CD14-positive monocyte (primary cell): Measurements from ENCODE around the gene OPTC. TPM values are rescaled to one million over a fixed set of nuclear protein-coding genes. Genes with fewer than 3 reads are reported as not detected.
A peak's percentile ranks its signal among the peaks of the same experiment; 100 is the strongest.

Experiments
- DNase-seq, 3 donors: peaks; one replicate each; pipeline ENCODE4 v3.0.0-alpha.2; 2011 to 2022
- H2AFZ ChIP-seq: 2 replicates; pipeline ENCODE4 v1.6.0; 2012; ENCODE audit warnings: mild to moderate bottlenecking, low read depth, low read length, inconsistent platforms; ENCODE audit not compliant: insufficient read depth, poor library complexity, severe bottlenecking
- H3K27ac ChIP-seq, 2 donors: 1 replicate in 1 of 2; 2 replicates in 1 of 2; pipeline ENCODE4 v1.5.1; 2012 to 2013; ENCODE audit warnings: low read length in 2 of 2, control low read depth in 1 of 2, inconsistent platforms in 1 of 2, low read depth in 1 of 2, mild to moderate bottlenecking in 1 of 2
- H3K27me3 ChIP-seq, 2 donors: one replicate each; pipeline versions ENCODE4 v1.6.0 to v1.6.1; 2011 to 2013; ENCODE audit warnings: low read length in 2 of 2; ENCODE audit not compliant: control insufficient read depth in 2 of 2, insufficient read depth in 2 of 2
- H3K36me3 ChIP-seq, 2 donors: replicated peaks in 1 of 2; 1 replicate in 1 of 2; 2 replicates in 1 of 2; pipeline versions ENCODE4 v1.5.1 to v1.6.1; 2012 to 2013; ENCODE audit warnings: low read length in 2 of 2, control low read depth in 1 of 2, inconsistent platforms in 1 of 2, mild to moderate bottlenecking in 1 of 2; ENCODE audit not compliant: insufficient read depth in 2 of 2, control insufficient read depth in 1 of 2
- H3K4me1 ChIP-seq, 2 donors: 1 replicate in 1 of 2; 2 replicates in 1 of 2; pipeline versions ENCODE4 v1.5.1 to v1.6.1; 2012 to 2013; ENCODE audit warnings: low read length in 2 of 2, control low read depth in 1 of 2, inconsistent platforms in 1 of 2, mild to moderate bottlenecking in 1 of 2, moderate library complexity in 1 of 2; ENCODE audit not compliant: insufficient read depth in 2 of 2, control insufficient read depth in 1 of 2
- H3K4me2 ChIP-seq: replicated peaks from 2 replicates; pipeline ENCODE3; 2012; ENCODE audit warnings: low read length, moderate library complexity, mild to moderate bottlenecking; ENCODE audit not compliant: poor library complexity, severe bottlenecking; ENCODE audit errors: extremely low read depth
- H3K4me3 ChIP-seq, 3 experiments: fragments of 200-600 bp in 1 of 3; sonication (generic) in 1 of 3; replicated peaks in 1 of 3; 1 replicate in 2 of 3; 2 replicates in 1 of 3; pipeline ENCODE4 v1.5.1; 2011 to 2013; ENCODE audit warnings: low read length in 3 of 3, mild to moderate bottlenecking in 3 of 3, control low read depth in 2 of 3, low read depth in 2 of 3, inconsistent platforms in 1 of 3, moderate library complexity in 1 of 3
- H3K79me2 ChIP-seq: 2 replicates; pipeline ENCODE4 v1.6.0; 2012; ENCODE audit warnings: mild to moderate bottlenecking, control low read depth, inconsistent platforms, low read length, moderate library complexity; ENCODE audit not compliant: insufficient read depth
- H3K9ac ChIP-seq: 2 replicates; pipeline ENCODE4 v1.6.0; 2017; ENCODE audit warnings: low read length, mild to moderate bottlenecking; ENCODE audit not compliant: insufficient read depth, poor library complexity, severe bottlenecking
- H3K9me3 ChIP-seq, 2 donors: replicated peaks in 1 of 2; 1 replicate in 1 of 2; 2 replicates in 1 of 2; pipeline versions ENCODE4 v1.5.1 to v1.6.1; 2012 to 2013; ENCODE audit warnings: low read length in 2 of 2, control low read depth in 1 of 2; ENCODE audit not compliant: control insufficient read depth in 1 of 2, insufficient read depth in 1 of 2
- H4K20me1 ChIP-seq: 2 replicates; pipeline ENCODE4 v1.6.0; 2012; ENCODE audit warnings: mild to moderate bottlenecking, low read length, control low read depth, moderate library complexity; ENCODE audit not compliant: insufficient read depth
- H3K27ac Mint-ChIP-seq, 7 donors: one replicate each; pipeline ENCODE4 v1.8.0; 2020; ENCODE audit warnings: mild to moderate bottlenecking in 7 of 7, mixed read lengths in 7 of 7, moderate library complexity in 6 of 7, inconsistent platforms in 2 of 7
- H3K27me3 Mint-ChIP-seq, 3 donors: one replicate each; pipeline ENCODE4 v1.8.0; 2021 to 2022; ENCODE audit warnings: low read depth in 3 of 3, mild to moderate bottlenecking in 3 of 3, mixed read lengths in 3 of 3, moderate library complexity in 3 of 3, inconsistent platforms in 1 of 3
- H3K36me3 Mint-ChIP-seq, 2 donors: one replicate each; pipeline ENCODE4 v1.8.0; 2020; ENCODE audit warnings: mixed read lengths in 2 of 2, inconsistent platforms in 1 of 2, mild to moderate bottlenecking in 1 of 2
- H3K4me1 Mint-ChIP-seq: one replicate; pipeline ENCODE4 v1.8.0; 2020; ENCODE audit warnings: mild to moderate bottlenecking, mixed read lengths
- H3K4me3 Mint-ChIP-seq, 2 donors: one replicate each; pipeline ENCODE4 v1.8.0; 2020; ENCODE audit warnings: mild to moderate bottlenecking in 2 of 2, mixed read lengths in 2 of 2, moderate library complexity in 1 of 2
- H3K9me3 Mint-ChIP-seq, 7 donors: one replicate each; pipeline ENCODE4 v1.8.0; 2020 to 2022; ENCODE audit warnings: mixed read lengths in 7 of 7, mild to moderate bottlenecking in 6 of 7, moderate library complexity in 6 of 7, inconsistent platforms in 2 of 7
- CTCF ChIP-seq: fragments of 200-600 bp; IDR thresholded peaks from one replicate; pipeline ENCODE4 v1.8.0; 2022; ENCODE audit warnings: antibody characterized with exemption, mild to moderate bottlenecking
- WGBS: methylation state at CpG from one replicate; pipeline ENCODE4 v1.1.5; 2013; ENCODE audit warnings: missing lambda C conversion rate; ENCODE audit not compliant: insufficient coverage; 5-methylcytosine and 5-hydroxymethylcytosine counted together
- intact Hi-C, 2 donors: fragments of 100-400 bp; cut with micrococcal nuclease; formaldehyde crosslinking; loops; one replicate each; pipeline versions ENCODE4 v1.15.0 to v1.15.1; 2023
- polyA plus RNA-seq, 3 donors: library from polyadenylated mRNA; depleted of rRNA in 1 of 3; unstranded in 2 of 3; stranded (reverse) in 1 of 3; fragments of 300-500 nt in 2 of 3; fragments of >200 nt in 1 of 3; fragmentation: Illumina TruSeq in 2 of 3; gene quantifications; 1 replicate in 2 of 3; 2 replicates in 1 of 3; pipeline ENCODE4 v1.2.3, GENCODE V29; 2012 to 2021

The OPTC gene
- polyA plus RNA-seq, 3 donors = not detected

- Histone ChIP-seq H3K9ac (no peak overlapping the region), H3K27me3 (peaks cover 0 to 2% of the 10 kb centered on the region in 2 donors), H3K4me1 (no peaks in the 10 kb centered on the region), H3K4me3 (no peak overlapping the region), H3K27ac (no peak overlapping the region), H3K36me3 (no peaks in the 10 kb centered on the region), H2AFZ (no peak overlapping the region), H4K20me1 (no peaks in the 10 kb centered on the region), H3K9me3 (no peaks in the 10 kb centered on the region), H3K4me2 (no peak overlapping the region), H3K79me2 (no peaks in the 10 kb centered on the region)
- WGBS = 94% methylated on average over 12 of the region's 18 CpGs
- no peak for DNase-seq
- H3K27me3 Mint-ChIP-seq = peaks cover 16 to 24% (median 24%) of the 10 kb centered on the region in 3 donors
- no peaks in the 10 kb centered on the region for H3K36me3 Mint-ChIP-seq
- peaks cover 0 to 2% (median 0%) of the 10 kb centered on the region in 7 donors for H3K9me3 Mint-ChIP-seq
- no peak overlapping the region for H3K4me3 Mint-ChIP-seq
- intact Hi-C loops = no loop called here
- no peak for TF ChIP-seq CTCF
- H3K27ac Mint-ChIP-seq = peak overlapping the region in 1 of 7 donors; percentile 66
- H3K4me1 Mint-ChIP-seq = peaks cover 5% of the 10 kb centered on the region
These were observed 38.9 kb upstream of the OPTC start for GRCh38 chr1:203454986-203455471.

- DNase-seq = no peak
- Histone ChIP-seq H3K4me2 (no peak overlapping the region), H3K4me3 (no peak overlapping the region), H2AFZ (no peak overlapping the region), H3K9ac (no peak overlapping the region), H3K4me1 (no peaks in the 10 kb centered on the region), H3K9me3 (no peaks in the 10 kb centered on the region), H3K36me3 (no peaks in the 10 kb centered on the region), H3K27ac (no peak overlapping the region), H3K79me2 (no peaks in the 10 kb centered on the region), H4K20me1 (no peaks in the 10 kb centered on the region), H3K27me3 (peaks cover 0 to 2% of the 10 kb centered on the region in 2 donors)
- Mint-ChIP-seq H3K27ac (no peak overlapping the region), H3K9me3 (peaks cover 0 to 2% (median 0%) of the 10 kb centered on the region in 7 donors), H3K27me3 (peaks cover 14 to 24% (median 24%) of the 10 kb centered on the region in 3 donors), H3K4me3 (no peak overlapping the region), H3K4me1 (peaks cover 5% of the 10 kb centered on the region), H3K36me3 (no peaks in the 10 kb centered on the region)
- intact Hi-C loops = no loop called here
- no peak for TF ChIP-seq CTCF
- 92% methylated on average over 3 of the region's 3 CpGs for WGBS
These were observed 38.2 kb upstream of the OPTC start for GRCh38 chr1:203455706-203456105.
